Nephron (organoid): ENCODE results near the gene PIBF1.
A peak's percentile ranks its signal among the peaks of the same experiment; 100 is the strongest.

ENCODE experiments used
- H3K27ac Mint-ChIP-seq, 3 experiments: 2 replicates each; pipeline ENCODE4 v1.8.0; 2020; ENCODE audit warnings: mixed read lengths in 3 of 3, mild to moderate bottlenecking in 2 of 3, moderate library complexity in 1 of 3
- H3K27me3 Mint-ChIP-seq: 2 replicates; pipeline ENCODE4 v1.8.0; 2021; ENCODE audit warnings: low read depth, mild to moderate bottlenecking, moderate library complexity, mixed read lengths
- H3K36me3 Mint-ChIP-seq: 2 replicates; pipeline ENCODE4 v1.8.0; 2020; ENCODE audit warnings: low read depth, mixed read lengths
- H3K4me1 Mint-ChIP-seq: 2 replicates; pipeline ENCODE4 v1.8.0; 2020; ENCODE audit warnings: mixed read lengths
- H3K4me3 Mint-ChIP-seq, 3 experiments: 2 replicates each; pipeline ENCODE4 v1.8.0; 2020; ENCODE audit warnings: mild to moderate bottlenecking in 3 of 3, mixed read lengths in 3 of 3, moderate library complexity in 2 of 3
- H3K9me3 Mint-ChIP-seq: 2 replicates; pipeline ENCODE4 v1.8.0; 2020; ENCODE audit warnings: mixed read lengths
- CTCF ChIP-seq, 3 experiments: fragments of 200-600 bp; sonication (generic); IDR thresholded peaks; one replicate each; pipeline ENCODE4 v1.5.0; 2021; ENCODE audit warnings: antibody characterized with exemption in 3 of 3; ENCODE audit not compliant: unreplicated experiment in 3 of 3

The PIBF1 gene

GRCh38 chr13:73062468-73062867 is 280.5 kb downstream of the PIBF1 start:
- no peak for TF ChIP-seq CTCF (IDR thresholded peaks at IDR 0.05; ENCODE audit: unreplicated experiment in 3 of 3)
- H3K4me1 Mint-ChIP-seq: peaks cover 44% of the 10 kb centered on the region
- H3K27ac Mint-ChIP-seq: peak overlapping the region in 1 of 3 experiments; percentile 64
- H3K36me3 Mint-ChIP-seq: peaks cover 11% of the 10 kb centered on the region
- H3K4me3 Mint-ChIP-seq: peak overlapping the region; percentile 75 to 96 (median 89)
- H3K27me3 Mint-ChIP-seq: peaks cover 43% of the 10 kb centered on the region
- H3K9me3 Mint-ChIP-seq: no peaks in the 10 kb centered on the region

- Mint-ChIP-seq H3K36me3 (peaks cover 12% of the 10 kb centered on the region), H3K4me1 (peaks cover 38% of the 10 kb centered on the region), H3K27me3 (peaks cover 36% of the 10 kb centered on the region), H3K4me3 (peak overlapping the region in 2 of 3 experiments; percentile 75 to 96), H3K27ac (no peak overlapping the region), H3K9me3 (no peaks in the 10 kb centered on the region)
- no peak for TF ChIP-seq CTCF (IDR thresholded peaks at IDR 0.05; ENCODE audit: unreplicated experiment in 3 of 3)
Measured at GRCh38 chr13:73063166-73063565, 281.2 kb downstream of the PIBF1 start.

- Mint-ChIP-seq H3K27me3 (peaks cover 26% of the 10 kb centered on the region), H3K9me3 (no peaks in the 10 kb centered on the region)
Measured at GRCh38 chr13:73065036-73065435, 283.1 kb downstream of the PIBF1 start.

GRCh38 chr13:73065665-73066340 is 283.9 kb downstream of the PIBF1 start:
- H3K4me1 Mint-ChIP-seq: peaks cover 42% of the 10 kb centered on the region
- peaks cover 19% of the 10 kb centered on the region for H3K27me3 Mint-ChIP-seq
- no peak overlapping the region for H3K4me3 Mint-ChIP-seq
- peak overlapping the region; percentile 37 to 74 (median 44) for H3K27ac Mint-ChIP-seq
- no peaks in the 10 kb centered on the region for H3K9me3 Mint-ChIP-seq
- TF ChIP-seq CTCF (IDR thresholded peaks at IDR 0.05; ENCODE audit: unreplicated experiment in 3 of 3): no peak
- H3K36me3 Mint-ChIP-seq: peaks cover 12% of the 10 kb centered on the region

More at GRCh38 chr13:73065036-73065435, 283.1 kb downstream of the PIBF1 start:
- Mint-ChIP-seq H3K4me1 (peaks cover 46% of the 10 kb centered on the region), H3K4me3 (peak overlapping the region in 1 of 3 experiments; percentile 45), H3K27ac (no peak overlapping the region), H3K36me3 (peaks cover 12% of the 10 kb centered on the region)
- no peak for TF ChIP-seq CTCF (IDR thresholded peaks at IDR 0.05; ENCODE audit: unreplicated experiment in 3 of 3)
